HG03196 (cell line): ENCODE results near the gene NPL.
A peak's percentile ranks its signal among the peaks of the same experiment; 100 is the strongest.

Experiments
- ATAC-seq: cut with Tn5 transposase; IDR thresholded peaks from one replicate; pipeline ENCODE4 v1.9.1; 2021; ENCODE audit not compliant: unreplicated experiment

The NPL gene

GRCh38 chr1:182778862-182779261 lies 10.7 kb upstream of the NPL start:
- no peak for ATAC-seq

GRCh38 chr1:182779530-182779929 lies 10.0 kb upstream of the NPL start:
- no peak for ATAC-seq

- peak; percentile 65 for ATAC-seq
These were observed 7.6 kb upstream of the NPL start for GRCh38 chr1:182781841-182782586.

GRCh38 chr1:182782587-182782913 lies 7.0 kb upstream of the NPL start:
- no peak for ATAC-seq

- no peak for ATAC-seq
These were observed 6.5 kb upstream of the NPL start for GRCh38 chr1:182783068-182783467.

GRCh38 chr1:182784556-182785171 lies 4.9 kb upstream of the NPL start:
- no peak for ATAC-seq

GRCh38 chr1:182785181-182785580 lies 4.4 kb upstream of the NPL start:
- ATAC-seq = no peak

- no peak for ATAC-seq
These were observed 3.2 kb upstream of the NPL start for GRCh38 chr1:182786223-182786994.

GRCh38 chr1:182786995-182787324 lies 2.6 kb upstream of the NPL start:
- no peak for ATAC-seq

GRCh38 chr1:182791281-182792179 lies 2.0 kb downstream of the NPL start:
- ATAC-seq = no peak

- no peak for ATAC-seq
These were observed 4.5 kb downstream of the NPL start for GRCh38 chr1:182794091-182794490.

GRCh38 chr1:182794676-182795201 lies 5.2 kb downstream of the NPL start:
- ATAC-seq = no peak

GRCh38 chr1:182795563-182796228 lies 6.1 kb downstream of the NPL start:
- ATAC-seq = no peak

- no peak for ATAC-seq
These were observed 12.6 kb downstream of the NPL start for GRCh38 chr1:182802006-182802803.

- no peak for ATAC-seq
These were observed 14.3 kb downstream of the NPL start for GRCh38 chr1:182803846-182804245.

- ATAC-seq = no peak
These were observed 16.6 kb downstream of the NPL start for GRCh38 chr1:182806015-182806678.

- no peak for ATAC-seq
These were observed 18.3 kb downstream of the NPL start for GRCh38 chr1:182807907-182808306.

GRCh38 chr1:182809414-182809957 lies 19.9 kb downstream of the NPL start:
- no peak for ATAC-seq
